GM10266 (cell line): ENCODE data around the gene ACSS2.

ENCODE experiments used
- DNase-seq: peaks from one replicate; pipeline ENCODE4 v3.0.0; 2012; ENCODE audit errors: extremely low spot score
- TF ChIP-seq, protein P1 (sequence below): IDR thresholded peaks from 2 replicates; pipeline ENCODE4 v1.5.1; 2012; ENCODE audit warnings: mild to moderate bottlenecking, low read depth; ENCODE audit not compliant: control insufficient read depth, insufficient read depth; ENCODE audit errors: missing control alignments

The ACSS2 gene

DNA sequence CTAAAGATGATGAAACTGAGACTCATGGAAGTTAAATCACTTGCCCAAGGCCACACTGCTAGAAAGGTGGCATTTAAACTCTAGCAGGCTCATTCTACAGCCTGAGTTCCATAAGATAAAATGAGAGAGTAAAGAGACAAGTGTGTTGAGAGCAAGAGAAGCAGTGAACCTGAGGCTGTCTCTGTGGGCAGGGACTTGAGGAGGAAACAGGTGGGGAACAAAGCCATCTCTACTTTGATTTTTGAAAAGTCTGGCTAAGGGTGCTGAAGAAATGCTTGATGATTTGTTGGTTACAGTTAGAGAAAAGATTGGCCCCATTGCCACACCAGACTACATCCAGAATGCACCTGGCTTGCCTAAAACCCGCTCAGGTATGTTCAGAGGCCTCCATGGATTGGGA is 50.2 kb downstream of the ACSS2 start:
- DNase-seq, result no peak
- TF ChIP-seq, protein P1, sequence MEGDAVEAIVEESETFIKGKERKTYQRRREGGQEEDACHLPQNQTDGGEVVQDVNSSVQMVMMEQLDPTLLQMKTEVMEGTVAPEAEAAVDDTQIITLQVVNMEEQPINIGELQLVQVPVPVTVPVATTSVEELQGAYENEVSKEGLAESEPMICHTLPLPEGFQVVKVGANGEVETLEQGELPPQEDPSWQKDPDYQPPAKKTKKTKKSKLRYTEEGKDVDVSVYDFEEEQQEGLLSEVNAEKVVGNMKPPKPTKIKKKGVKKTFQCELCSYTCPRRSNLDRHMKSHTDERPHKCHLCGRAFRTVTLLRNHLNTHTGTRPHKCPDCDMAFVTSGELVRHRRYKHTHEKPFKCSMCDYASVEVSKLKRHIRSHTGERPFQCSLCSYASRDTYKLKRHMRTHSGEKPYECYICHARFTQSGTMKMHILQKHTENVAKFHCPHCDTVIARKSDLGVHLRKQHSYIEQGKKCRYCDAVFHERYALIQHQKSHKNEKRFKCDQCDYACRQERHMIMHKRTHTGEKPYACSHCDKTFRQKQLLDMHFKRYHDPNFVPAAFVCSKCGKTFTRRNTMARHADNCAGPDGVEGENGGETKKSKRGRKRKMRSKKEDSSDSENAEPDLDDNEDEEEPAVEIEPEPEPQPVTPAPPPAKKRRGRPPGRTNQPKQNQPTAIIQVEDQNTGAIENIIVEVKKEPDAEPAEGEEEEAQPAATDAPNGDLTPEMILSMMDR, result no peak

DNA sequence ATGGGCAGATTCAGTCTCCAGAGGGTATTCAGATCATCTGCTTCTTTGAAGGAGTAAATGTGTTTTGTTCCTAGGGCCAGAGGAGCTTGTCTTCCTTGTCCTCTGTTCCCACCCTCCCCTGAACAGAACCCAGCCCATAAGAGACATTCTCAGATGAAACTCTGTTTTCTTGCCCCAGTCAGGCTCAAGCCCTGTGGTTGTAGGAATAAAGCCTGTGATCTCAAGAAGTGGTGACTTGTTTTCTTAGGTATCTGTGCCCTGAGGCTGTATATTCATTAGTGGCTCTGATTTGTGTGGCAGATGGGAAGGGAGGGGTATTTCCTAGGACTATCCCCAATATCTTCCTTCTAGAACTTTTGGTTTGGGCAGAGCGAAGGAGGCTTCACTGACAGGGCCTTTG is 51.3 kb downstream of the ACSS2 start:
- DNase-seq, result no peak
- TF ChIP-seq, protein P1, result no peak

DNA sequence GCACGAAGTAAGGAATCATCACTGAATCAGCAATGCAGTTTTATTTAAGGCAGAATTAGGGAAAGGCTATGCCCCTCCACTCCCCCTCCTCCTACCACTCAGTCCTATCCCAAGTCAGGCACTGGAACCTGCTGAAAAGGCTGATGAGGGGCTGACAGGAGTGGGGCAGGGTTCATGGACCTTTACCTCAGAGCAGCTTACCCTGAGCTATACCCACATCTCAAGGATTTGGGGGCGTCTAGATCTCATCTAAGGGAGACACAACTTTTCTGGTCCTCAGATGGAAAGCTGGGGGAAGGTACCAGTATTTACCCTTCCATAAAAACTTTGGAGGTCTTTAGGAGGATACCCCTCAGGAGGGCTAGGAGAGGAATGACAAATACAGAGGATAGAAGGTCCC is 52.0 kb downstream of the ACSS2 start:
- TF ChIP-seq, protein P1, result no peak
- DNase-seq, result no peak

DNA sequence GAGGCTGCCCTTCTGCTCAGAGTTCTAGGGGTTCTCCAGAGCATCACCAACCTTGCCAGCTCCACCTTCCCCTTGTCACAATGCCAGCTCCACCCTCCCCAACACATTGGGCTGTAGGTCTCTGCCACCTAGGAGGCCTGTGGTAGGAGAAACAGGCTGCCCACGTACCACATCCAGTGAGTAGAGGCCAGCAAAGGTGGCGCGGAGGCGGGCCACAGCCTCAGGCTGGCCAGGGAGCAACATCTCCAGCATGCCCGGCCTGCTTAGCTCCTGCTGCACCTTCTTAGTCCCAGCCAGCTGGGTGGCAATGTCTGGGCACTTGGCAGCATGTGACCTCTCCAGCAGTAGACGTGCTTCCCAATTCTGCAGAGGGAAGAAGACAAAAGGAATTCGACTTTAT is 55.4 kb downstream of the ACSS2 start:
- TF ChIP-seq, protein P1, result no peak

GRCh38 chr20:34938466-34939163 is 62.2 kb downstream of the ACSS2 start:
- no peak for DNase-seq
- TF ChIP-seq, protein P1, result no peak

More for the DNA sequence above, 55.4 kb downstream of the ACSS2 start:
- DNase-seq, result no peak

DNA sequence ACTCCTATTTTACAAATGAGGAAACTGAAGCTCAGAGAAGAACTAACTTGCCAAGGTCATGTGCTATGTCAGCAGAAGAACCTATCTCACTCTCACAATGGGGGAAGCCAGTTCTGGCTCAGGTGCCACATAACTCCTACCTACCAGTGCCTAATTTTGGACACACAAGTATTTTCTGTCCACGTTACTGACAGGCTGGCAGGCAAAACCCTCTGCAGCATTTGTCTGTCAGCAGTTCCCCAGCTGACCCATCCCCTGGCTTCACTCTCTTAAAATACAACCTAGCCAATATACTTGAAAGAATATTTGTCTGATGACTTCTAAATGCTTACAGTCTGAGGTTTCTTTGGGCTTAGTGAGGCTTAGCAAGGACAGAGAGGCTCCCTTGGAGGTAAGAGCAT is 63.7 kb downstream of the ACSS2 start:
- no peak for DNase-seq

DNA sequence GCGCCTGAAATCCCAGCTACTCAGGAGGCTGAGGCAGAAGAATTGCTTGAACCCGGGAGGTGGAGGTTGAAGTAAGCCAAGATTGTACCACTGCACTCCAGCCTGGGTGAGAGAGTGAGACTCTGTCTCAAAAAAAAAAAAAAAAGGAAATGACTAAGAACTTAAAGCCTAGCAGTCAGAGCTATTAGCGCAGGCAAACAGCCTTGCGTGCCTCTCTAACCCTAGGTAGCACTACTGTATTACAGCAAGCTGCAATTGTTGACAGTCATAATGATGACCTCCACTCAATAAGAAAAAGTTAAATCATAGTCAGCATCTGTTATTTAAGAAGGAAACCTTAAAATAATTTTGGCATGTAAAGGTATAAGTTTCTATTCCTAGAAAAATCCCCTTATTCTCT is 64.8 kb downstream of the ACSS2 start:
- DNase-seq, result no peak
- TF ChIP-seq, protein P1, result no peak

More for the DNA sequence above, 63.7 kb downstream of the ACSS2 start:
- TF ChIP-seq, protein P1, result no peak
